HL-60 (cell line): ENCODE data around the gene OR13C9.

Experiments used
- CTCF ChIP-seq: IDR thresholded peaks from one replicate; pipeline ENCODE4 v1.5.1; 2011; ENCODE audit warnings: low read length, control low read depth, inconsistent platforms; ENCODE audit not compliant: insufficient read depth
- GABPA ChIP-seq: IDR thresholded peaks from 2 replicates; pipeline ENCODE4 v1.6.1; 2012; ENCODE audit warnings: low read depth
- POLR2AphosphoS5 ChIP-seq: IDR thresholded peaks from 2 replicates; pipeline ENCODE4 v1.6.1; 2012; ENCODE audit warnings: low read depth

- TF ChIP-seq POLR2AphosphoS5 (no peak), CTCF (no peak), GABPA (no peak)
These were observed 49.1 kb downstream of the OR13C9 start, which contains the start of gene OR13C8 for GRCh38 chr9:104568868-104569267.
